Measurements from ENCODE around the gene STX16. TPM values are rescaled to one million over a fixed set of nuclear protein-coding genes. Genes with fewer than 3 reads are reported as not detected.

STX16 gene
- total RNA-seq, 1 donor: 26.5 TPM

- no peak for DNase-seq (ENCODE audit: low read depth)
- H3K4me3 ChIP-seq (ENCODE audit: low read depth, low read length): no peak overlapping the region
- TF ChIP-seq, protein P1, sequence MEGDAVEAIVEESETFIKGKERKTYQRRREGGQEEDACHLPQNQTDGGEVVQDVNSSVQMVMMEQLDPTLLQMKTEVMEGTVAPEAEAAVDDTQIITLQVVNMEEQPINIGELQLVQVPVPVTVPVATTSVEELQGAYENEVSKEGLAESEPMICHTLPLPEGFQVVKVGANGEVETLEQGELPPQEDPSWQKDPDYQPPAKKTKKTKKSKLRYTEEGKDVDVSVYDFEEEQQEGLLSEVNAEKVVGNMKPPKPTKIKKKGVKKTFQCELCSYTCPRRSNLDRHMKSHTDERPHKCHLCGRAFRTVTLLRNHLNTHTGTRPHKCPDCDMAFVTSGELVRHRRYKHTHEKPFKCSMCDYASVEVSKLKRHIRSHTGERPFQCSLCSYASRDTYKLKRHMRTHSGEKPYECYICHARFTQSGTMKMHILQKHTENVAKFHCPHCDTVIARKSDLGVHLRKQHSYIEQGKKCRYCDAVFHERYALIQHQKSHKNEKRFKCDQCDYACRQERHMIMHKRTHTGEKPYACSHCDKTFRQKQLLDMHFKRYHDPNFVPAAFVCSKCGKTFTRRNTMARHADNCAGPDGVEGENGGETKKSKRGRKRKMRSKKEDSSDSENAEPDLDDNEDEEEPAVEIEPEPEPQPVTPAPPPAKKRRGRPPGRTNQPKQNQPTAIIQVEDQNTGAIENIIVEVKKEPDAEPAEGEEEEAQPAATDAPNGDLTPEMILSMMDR (IDR thresholded peaks at IDR 0.05; ENCODE audit: insufficient read depth, low read length): no peak
Observed at GRCh38 chr20:58702161-58702510, 51.1 kb downstream of the STX16 start.

- no peak for DNase-seq (ENCODE audit: low read depth)
Observed at GRCh38 chr20:58702859-58703648, 52.0 kb downstream of the STX16 start.

GRCh38 chr20:58703765-58704371, 52.8 kb downstream of the STX16 start:
- H3K4me3 ChIP-seq (ENCODE audit: low read depth, low read length): no peak overlapping the region
- DNase-seq (ENCODE audit: low read depth): no peak
- TF ChIP-seq, protein P1 (IDR thresholded peaks at IDR 0.05; ENCODE audit: insufficient read depth, low read length): no peak

More at GRCh38 chr20:58702859-58703648, 52.0 kb downstream of the STX16 start:
- TF ChIP-seq, protein P1 (IDR thresholded peaks at IDR 0.05; ENCODE audit: insufficient read depth, low read length): peak; percentile 29
- no peak overlapping the region for H3K4me3 ChIP-seq (ENCODE audit: low read depth, low read length)

- H3K4me3 ChIP-seq (ENCODE audit: low read depth, low read length): no peak overlapping the region
- DNase-seq (ENCODE audit: low read depth): no peak
- TF ChIP-seq, protein P1 (IDR thresholded peaks at IDR 0.05; ENCODE audit: insufficient read depth, low read length): no peak
Observed at GRCh38 chr20:58705208-58705926, 54.3 kb downstream of the STX16 start.

DNA sequence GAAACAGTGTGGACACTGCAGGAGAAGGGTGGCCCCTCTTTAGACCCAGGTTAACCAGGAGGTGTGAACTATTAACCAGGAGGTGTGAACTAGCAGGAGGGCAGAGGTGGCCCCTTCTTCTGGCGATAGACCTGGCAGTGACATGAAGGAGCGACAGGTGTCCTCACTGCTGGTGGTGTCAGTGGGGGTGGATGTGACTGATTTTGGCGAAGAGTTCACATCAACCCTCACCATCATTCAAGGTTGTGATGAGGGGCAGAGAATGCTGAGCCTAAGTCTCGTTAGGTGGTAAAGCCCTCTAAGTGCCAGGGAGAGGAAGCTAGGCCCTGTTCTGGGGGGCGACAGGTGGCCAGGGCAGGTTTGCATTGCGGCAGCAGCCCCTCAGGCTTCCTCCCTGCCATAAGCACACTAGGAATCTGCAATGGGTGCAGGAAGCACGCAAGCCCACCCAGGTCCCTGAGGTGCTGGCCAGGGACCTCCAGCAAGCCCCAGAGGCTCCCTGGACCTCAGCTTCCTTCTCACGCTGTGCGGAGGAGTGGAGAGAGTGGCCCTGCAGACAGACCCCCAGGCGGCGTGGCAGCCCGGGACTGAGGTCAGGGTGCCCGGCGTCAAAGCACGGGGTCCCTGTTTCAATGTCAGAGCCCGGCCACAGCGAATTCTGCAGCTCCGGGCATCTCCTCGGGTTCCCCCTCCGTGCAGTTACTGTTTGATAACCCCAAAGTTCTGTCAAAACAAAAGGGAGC, 55.2 kb downstream of the STX16 start:
- no peak for DNase-seq (ENCODE audit: low read depth)
- TF ChIP-seq, protein P1 (IDR thresholded peaks at IDR 0.05; ENCODE audit: insufficient read depth, low read length): no peak
- no peak overlapping the region for H3K4me3 ChIP-seq (ENCODE audit: low read depth, low read length)

- TF ChIP-seq, protein P1 (IDR thresholded peaks at IDR 0.05; ENCODE audit: insufficient read depth, low read length): no peak
- H3K4me3 ChIP-seq (ENCODE audit: low read depth, low read length): no peak overlapping the region
- no peak for DNase-seq (ENCODE audit: low read depth)
Observed at GRCh38 chr20:58706975-58707681, 56.0 kb downstream of the STX16 start.
